H1 (cell line): ENCODE data around the gene GPA33. TPM values are rescaled to one million over a fixed set of nuclear protein-coding genes. Genes with fewer than 3 reads are reported as not detected.

Source experiments
- CTCF ChIA-PET: fragments of 300-600 bp; sonication (Branson Sonifier 250); formaldehyde crosslinking; loops from one replicate; lab custom pipeline; 2021; ENCODE audit not compliant: partially characterized antibody; lab: Charles Lee
- POLR2A ChIA-PET: fragments of 300-600 bp; sonication (Branson Sonifier 250); formaldehyde crosslinking; loops from one replicate; lab custom pipeline; 2021; ENCODE audit warnings: inconsistent platforms; ENCODE audit not compliant: partially characterized antibody; lab: Charles Lee
- DNase-seq, 2 experiments: peaks; one replicate each; pipeline versions ENCODE4 v3.0.0 to v3.0.0-alpha.2; 2010 to 2022; ENCODE audit warnings: low spot score in 2 of 2, low read depth in 1 of 2, mixed read lengths in 1 of 2
- FAIRE-seq: peaks from 2 replicates; lab custom pipeline; 2011; peaks lifted over from hg19 to GRCh38; lab: Jason Lieb, UNC
- H2AFZ ChIP-seq: 2 replicates; pipeline ENCODE4 v1.8.1; 2012; ENCODE audit warnings: low read length, inconsistent platforms
- H2AK5ac ChIP-seq: 2 replicates; pipeline ENCODE4 v1.6.1; 2013; ENCODE audit warnings: low read depth, low read length
- H2BK120ac ChIP-seq: replicated peaks from 2 replicates; pipeline ENCODE3; 2013; ENCODE audit warnings: low read depth, low read length, inconsistent platforms
- H2BK12ac ChIP-seq: 2 replicates; pipeline ENCODE4 v1.6.1; 2013; ENCODE audit warnings: low read depth, low read length
- H2BK15ac ChIP-seq: 2 replicates; pipeline ENCODE4 v1.6.1; 2013; ENCODE audit warnings: low read length
- H2BK20ac ChIP-seq: 2 replicates; pipeline ENCODE4 v1.6.1; 2013; ENCODE audit warnings: low read length
- H2BK5ac ChIP-seq: 2 replicates; pipeline ENCODE4 v1.6.1; 2013; ENCODE audit warnings: low read depth, low read length
- H3K14ac ChIP-seq: 2 replicates; pipeline ENCODE4 v1.6.1; 2013; ENCODE audit warnings: inconsistent platforms; ENCODE audit not compliant: insufficient read length
- H3K18ac ChIP-seq: 2 replicates; pipeline ENCODE4 v1.6.1; 2013; ENCODE audit warnings: low read length; ENCODE audit errors: extremely low read depth
- H3K23ac ChIP-seq: 2 replicates; pipeline ENCODE4 v1.6.1; 2013; ENCODE audit warnings: inconsistent platforms; ENCODE audit not compliant: insufficient read length
- H3K23me2 ChIP-seq: 2 replicates; pipeline ENCODE4 v1.6.1; 2013; ENCODE audit warnings: low read depth, low read length
- H3K27ac ChIP-seq: 2 replicates; pipeline ENCODE4 v1.6.1; 2011; ENCODE audit warnings: low read depth, low read length, inconsistent platforms
- H3K27me3 ChIP-seq, 4 experiments: replicated peaks in 1 of 4; 1 replicate in 1 of 4; 2 replicates in 3 of 4; pipeline versions ENCODE4 v1.6.1 to v1.8.1; 2011 to 2013; ENCODE audit warnings: low read length in 3 of 4, mild to moderate bottlenecking in 3 of 4, inconsistent platforms in 2 of 4, mixed read lengths in 2 of 4, moderate library complexity in 1 of 4; ENCODE audit not compliant: control insufficient read depth in 3 of 4, insufficient read depth in 3 of 4; ENCODE audit errors: extremely low read depth in 1 of 4
- H3K36me3 ChIP-seq, 4 experiments: 2 replicates each; pipeline versions ENCODE4 v1.6.1 to v1.8.1; 2011 to 2013; ENCODE audit warnings: mild to moderate bottlenecking in 4 of 4, low read length in 3 of 4, moderate library complexity in 2 of 4, control low read depth in 1 of 4, inconsistent platforms in 1 of 4; ENCODE audit not compliant: insufficient read depth in 4 of 4, control insufficient read depth in 2 of 4
- H3K4ac ChIP-seq: replicated peaks from 2 replicates; pipeline ENCODE3; 2013; ENCODE audit warnings: low read length, low read depth, mixed read lengths, inconsistent platforms; ENCODE audit not compliant: insufficient read length
- H3K4me1 ChIP-seq, 4 experiments: replicated peaks in 1 of 4; 1 replicate in 1 of 4; 2 replicates in 3 of 4; pipeline versions ENCODE4 v1.6.1 to v1.8.1; 2011 to 2013; ENCODE audit warnings: low read length in 3 of 4, inconsistent platforms in 2 of 4, mixed read lengths in 1 of 4; ENCODE audit not compliant: insufficient read depth in 4 of 4, control insufficient read depth in 3 of 4
- H3K4me2 ChIP-seq, 2 experiments: 2 replicates each; pipeline versions ENCODE4 v1.6.1 to v1.8.1; 2011 to 2013; ENCODE audit warnings: low read depth in 2 of 2, low read length in 2 of 2, control low read depth in 1 of 2, inconsistent platforms in 1 of 2, mild to moderate bottlenecking in 1 of 2; ENCODE audit not compliant: insufficient read depth in 1 of 2
- H3K4me3 ChIP-seq, 4 experiments: fragments of 200-600, 300-600 bp in 1 of 4; sonication (generic), shearing (Covaris generic), sonication (Bioruptor Twin) in 1 of 4; 2 replicates each; pipeline versions ENCODE4 v1.5.1 to v1.8.1; 2011 to 2016; ENCODE audit warnings: low read length in 4 of 4, low read depth in 3 of 4, control low read depth in 2 of 4, inconsistent platforms in 2 of 4, mild to moderate bottlenecking in 2 of 4, mixed read lengths in 1 of 4, moderate library complexity in 1 of 4; ENCODE audit not compliant: insufficient read depth in 2 of 4; ENCODE audit errors: extremely low read depth in 1 of 4
- H3K56ac ChIP-seq: replicated peaks from 2 replicates; pipeline ENCODE3; 2013; ENCODE audit warnings: low read depth, mild to moderate bottlenecking, mixed read lengths, low read length, inconsistent platforms; ENCODE audit not compliant: insufficient read length
- H3K79me1 ChIP-seq: 2 replicates; pipeline ENCODE4 v1.6.1; 2013; ENCODE audit warnings: low read depth, low read length, control low read depth
- H3K79me2 ChIP-seq, 2 experiments: 2 replicates each; pipeline versions ENCODE4 v1.6.1 to v1.8.1; 2012 to 2013; ENCODE audit warnings: low read length in 2 of 2, mild to moderate bottlenecking in 2 of 2, inconsistent platforms in 1 of 2; ENCODE audit not compliant: insufficient read depth in 2 of 2, control insufficient read depth in 1 of 2
- H3K9ac ChIP-seq, 4 experiments: replicated peaks in 1 of 4; 1 replicate in 1 of 4; 2 replicates in 3 of 4; pipeline versions ENCODE4 v1.6.1 to v1.8.1; 2011 to 2013; ENCODE audit warnings: low read depth in 3 of 4, low read length in 3 of 4, control low read depth in 2 of 4, mild to moderate bottlenecking in 2 of 4, moderate library complexity in 2 of 4, inconsistent platforms in 1 of 4; ENCODE audit errors: extremely low read depth in 1 of 4
- H3K9me3 ChIP-seq, 2 experiments: 2 replicates each; pipeline versions ENCODE4 v1.6.1 to v1.8.1; 2012 to 2013; ENCODE audit warnings: mild to moderate bottlenecking in 2 of 2, moderate library complexity in 2 of 2, control low read depth in 1 of 2, inconsistent platforms in 1 of 2, low read depth in 1 of 2, low read length in 1 of 2, mixed read lengths in 1 of 2; ENCODE audit not compliant: insufficient read depth in 2 of 2
- H4K20me1 ChIP-seq, 2 experiments: replicated peaks in 1 of 2; 2 replicates each; pipeline versions ENCODE3 to v1.8.1; 2011 to 2013; ENCODE audit warnings: inconsistent platforms in 2 of 2, low read length in 2 of 2, mild to moderate bottlenecking in 1 of 2; ENCODE audit not compliant: insufficient read depth in 2 of 2, control insufficient read depth in 1 of 2
- H4K5ac ChIP-seq: 2 replicates; pipeline ENCODE4 v1.6.1; 2013; ENCODE audit warnings: low read length, low read depth, mixed read lengths, inconsistent platforms; ENCODE audit not compliant: insufficient read length
- H4K8ac ChIP-seq: 2 replicates; pipeline ENCODE4 v1.8.0; 2013; ENCODE audit warnings: mild to moderate bottlenecking, moderate library complexity, low read length, inconsistent platforms; ENCODE audit not compliant: insufficient read depth; ENCODE audit errors: extremely low read depth
- H4K91ac ChIP-seq: replicated peaks from 2 replicates; pipeline ENCODE3; 2013; ENCODE audit warnings: low read length, mixed read lengths, inconsistent platforms; ENCODE audit not compliant: insufficient read length
- BCL11A ChIP-seq, 2 experiments: IDR thresholded peaks; one replicate each; pipeline ENCODE4 v1.6.1; 2011; ENCODE audit warnings: low read depth in 2 of 2, low read length in 2 of 2, mild to moderate bottlenecking in 2 of 2
- CBX5 ChIP-seq: fragments of 300-800, 300-1000 bp; sonication (generic); IDR thresholded peaks from 2 replicates; pipeline ENCODE4 v1.7.1; 2016; ENCODE audit warnings: antibody characterized with exemption, low read length, low read depth
- GABPA ChIP-seq: IDR thresholded peaks from 2 replicates; pipeline ENCODE4 v1.6.1; 2011; ENCODE audit warnings: mild to moderate bottlenecking, low read length, moderate library complexity, borderline replicate concordance; ENCODE audit not compliant: insufficient read depth
- SRF ChIP-seq: IDR thresholded peaks from 2 replicates; pipeline ENCODE4 v1.6.1; 2011; ENCODE audit warnings: mild to moderate bottlenecking, low read depth, low read length, moderate library complexity
- WGBS, 2 experiments: shearing (Covaris generic) in 1 of 2; methylation state at CpG; one replicate each; pipeline versions ENCODE4 v1.1.6 to v1.1.7; 2013 to 2015; ENCODE audit warnings: low lambda C conversion rate in 2 of 2, mixed read lengths in 2 of 2, inconsistent platforms in 1 of 2, low coverage in 1 of 2, missing lambda C conversion rate in 1 of 2; ENCODE audit not compliant: insufficient replicate concordance in 2 of 2, insufficient coverage in 1 of 2, insufficient read length in 1 of 2; ENCODE audit errors: extremely low coverage in 1 of 2, missing lambda C conversion rate in 1 of 2; 5-methylcytosine and 5-hydroxymethylcytosine counted together
- long read RNA-seq, 2 experiments: library from RNA in 1 of 2; library from capped mRNA in 1 of 2; stranded (forward); transcript quantifications; one replicate each; pipeline ENCODE4 v2.0.0, GENCODE V29; 2021; ENCODE audit warnings: inconsistent platforms in 1 of 2
- polyA minus RNA-seq, 3 experiments: library from RNA; depleted of rRNA, polyadenylated mRNA; stranded (reverse); fragments of >200 nt; gene quantifications; 1 replicate in 2 of 3; 2 replicates in 1 of 3; pipeline ENCODE4 v1.2.3, GENCODE V29; 2011
- polyA plus RNA-seq, 7 experiments: library from polyadenylated mRNA; depleted of rRNA in 3 of 7; stranded (reverse) in 5 of 7; unstranded in 2 of 7; fragments of >200 nt in 5 of 7; fragments of 200-250 nt in 2 of 7; gene quantifications; 1 replicate in 5 of 7; 2 replicates in 1 of 7; 4 replicates in 1 of 7; pipeline versions ENCODE4 v1.2.1 to v1.2.3, GENCODE V29; 2011 to 2013; ENCODE audit warnings: missing spikeins in 2 of 7, mixed read lengths in 2 of 7
- total RNA-seq: library from RNA; stranded (reverse); fragmentation: NEBNext Ultra II Directional; extraction: Animal tissue kit (Norgen Biotek cat#: 25700); gene quantifications from 2 replicates; pipeline ENCODE4 v1.2.1, GENCODE V29; 2021

GPA33 gene
- total RNA-seq (0.11 and 0.19 TPM in 2 replicates), polyA plus RNA-seq (2011; rRNA removed) (0.67 and 0.74 TPM in 2 replicates), polyA minus RNA-seq (2011; rRNA and poly(A)+ RNA removed) (0.28 and 0.85 TPM in 2 replicates)
- polyA plus RNA-seq (2011; cell fraction: cytosol; rRNA removed): 0.61 TPM
- 1.5 TPM for polyA plus RNA-seq (2011; cell fraction: nucleus; rRNA removed)
- 0.29 to 0.38 TPM (median 0.34 TPM) in 4 replicates for polyA plus RNA-seq (2012, experiment 1 of 2)
- polyA plus RNA-seq (2012, experiment 2 of 2): 0.35 TPM
- 0.22 TPM for polyA plus RNA-seq (2013, experiment 1 of 2)
- polyA plus RNA-seq (2013, experiment 2 of 2): 0.28 TPM
- polyA minus RNA-seq (2011; cell fraction: cytosol; rRNA and poly(A)+ RNA removed): 2.0 TPM
- polyA minus RNA-seq (2011; cell fraction: nucleus; rRNA and poly(A)+ RNA removed): 0.80 TPM
- long read RNA-seq, experiment 1: 0 reads
- long read RNA-seq, experiment 2: 0 reads

- H3K79me2 ChIP-seq: no peaks in the 10 kb centered on the region
- H2BK5ac ChIP-seq: no peak within 1 kb of the TSS
- H4K20me1 ChIP-seq: no peaks in the 10 kb centered on the region
- H2BK120ac ChIP-seq: no peak within 1 kb of the TSS
- peaks cover 3 to 10% (median 5%) of the 10 kb centered on the region in 4 experiments; a peak in 5 of 7 replicates for H3K4me1 ChIP-seq
- no peak within 1 kb of the TSS for H4K5ac ChIP-seq
- no peak within 1 kb of the TSS for H3K9ac ChIP-seq
- H3K56ac ChIP-seq: no peak within 1 kb of the TSS
- H3K4me2 ChIP-seq: no peak within 1 kb of the TSS
- H3K79me1 ChIP-seq: no peaks in the 10 kb centered on the region
- no peak within 1 kb of the TSS for H3K4me3 ChIP-seq
- ChIA-PET POLR2A (interaction anchor here (0.6 kb wide), 1 partner anchor 40 kb away, joined by 3 read pairs; no protein-coding TSS in a partner anchor), CTCF (interaction anchor here (0.6 to 2.0 kb wide), 3 partner anchors 9 to 35 kb away, joined by 4 to 8 read pairs (median 6); no protein-coding TSS in a partner anchor)
- DNase-seq: no peak
- H4K91ac ChIP-seq: no peak within 1 kb of the TSS
- no peak within 1 kb of the TSS for H4K8ac ChIP-seq
- peaks cover 2% of the 10 kb centered on the region for H3K23me2 ChIP-seq
- H3K23ac ChIP-seq: no peak within 1 kb of the TSS
- H3K4ac ChIP-seq: no peak within 1 kb of the TSS
- H3K14ac ChIP-seq: no peak within 1 kb of the TSS
- no peak within 1 kb of the TSS for H3K27ac ChIP-seq
- H2BK15ac ChIP-seq: no peak within 1 kb of the TSS
- no peaks in the 10 kb centered on the region for H3K27me3 ChIP-seq
- H3K36me3 ChIP-seq: no peaks in the 10 kb centered on the region
- H2BK12ac ChIP-seq: no peak within 1 kb of the TSS
- H3K18ac ChIP-seq: no peak within 1 kb of the TSS
- no peak within 1 kb of the TSS for H2AK5ac ChIP-seq
- H2AFZ ChIP-seq: no peak within 1 kb of the TSS
- no peaks in the 10 kb centered on the region; a peak in 1 of 4 replicates for H3K9me3 ChIP-seq
- TF ChIP-seq BCL11A (IDR thresholded peaks at IDR 0.05; ENCODE audit: low read depth in 2 of 2, low read length in 2 of 2) (no peak), GABPA (no peak), CBX5 (no peak), SRF (no peak)
- no peak within 1 kb of the TSS for H2BK20ac ChIP-seq
- FAIRE-seq: no peak
- 100% methylated on average over 1 of the region's 1 CpG; no CpG with 5 or more reads in 1 of the 2 experiments for WGBS, 2 experiments
Measured at GRCh38 chr1:167090314-167090942, at the start of gene GPA33. TSS of gene GPA33 (minus strand) at chr1:167090377. CDS start at chr1:167090287, 90 bp downstream.
